Vagina (tissue), 2 donors: Measurements from ENCODE around the gene CBX5.

ENCODE experiments used
- POLR2A ChIP-seq, 2 donors: fragments of 450-650 bp; IDR thresholded peaks; one replicate each; pipeline ENCODE4 v1.6.1; 2017; ENCODE audit warnings: antibody characterized with exemption in 2 of 2, mild to moderate bottlenecking in 2 of 2, moderate library complexity in 2 of 2
- TF ChIP-seq, protein P1 (sequence below), 3 experiments: fragments of 450-650 bp in 2 of 3; fragments of 200-600 bp in 1 of 3; sonication (generic) in 1 of 3; IDR thresholded peaks; one replicate each; pipeline ENCODE4 v1.5.1; 2017 to 2019; ENCODE audit warnings: antibody characterized with exemption in 3 of 3, mild to moderate bottlenecking in 2 of 3, moderate library complexity in 2 of 3

GRCh38 chr12:54215989-54216796, 63.7 kb downstream of the CBX5 start:
- TF ChIP-seq, protein P1, sequence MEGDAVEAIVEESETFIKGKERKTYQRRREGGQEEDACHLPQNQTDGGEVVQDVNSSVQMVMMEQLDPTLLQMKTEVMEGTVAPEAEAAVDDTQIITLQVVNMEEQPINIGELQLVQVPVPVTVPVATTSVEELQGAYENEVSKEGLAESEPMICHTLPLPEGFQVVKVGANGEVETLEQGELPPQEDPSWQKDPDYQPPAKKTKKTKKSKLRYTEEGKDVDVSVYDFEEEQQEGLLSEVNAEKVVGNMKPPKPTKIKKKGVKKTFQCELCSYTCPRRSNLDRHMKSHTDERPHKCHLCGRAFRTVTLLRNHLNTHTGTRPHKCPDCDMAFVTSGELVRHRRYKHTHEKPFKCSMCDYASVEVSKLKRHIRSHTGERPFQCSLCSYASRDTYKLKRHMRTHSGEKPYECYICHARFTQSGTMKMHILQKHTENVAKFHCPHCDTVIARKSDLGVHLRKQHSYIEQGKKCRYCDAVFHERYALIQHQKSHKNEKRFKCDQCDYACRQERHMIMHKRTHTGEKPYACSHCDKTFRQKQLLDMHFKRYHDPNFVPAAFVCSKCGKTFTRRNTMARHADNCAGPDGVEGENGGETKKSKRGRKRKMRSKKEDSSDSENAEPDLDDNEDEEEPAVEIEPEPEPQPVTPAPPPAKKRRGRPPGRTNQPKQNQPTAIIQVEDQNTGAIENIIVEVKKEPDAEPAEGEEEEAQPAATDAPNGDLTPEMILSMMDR (IDR thresholded peaks at IDR 0.05) = no peak
- no peak for TF ChIP-seq POLR2A (IDR thresholded peaks at IDR 0.05)
